CD8-positive, alpha-beta memory T cell (primary cell): ENCODE measurements around the gene CAPN5. TPM values are rescaled to one million over a fixed set of nuclear protein-coding genes. Genes with fewer than 3 reads are reported as not detected.

Experiments used
- CTCF ChIA-PET: fragments of 350-600 bp; sonication (Branson Sonifier 250); formaldehyde crosslinking; loops from one replicate; lab custom pipeline; 2021; ENCODE audit warnings: antibody characterized with exemption; lab: Charles Lee
- POLR2A ChIA-PET: fragments of 350-600 bp; sonication (Branson Sonifier 250); formaldehyde crosslinking; loops from one replicate; lab custom pipeline; 2021; ENCODE audit warnings: antibody characterized with exemption; lab: Charles Lee
- DNase-seq, 5 donors: peaks; one replicate each; pipeline versions ENCODE4 v3.0.0 to v3.0.0-alpha.2; 2020 to 2022; ENCODE audit warnings: mixed read lengths in 1 of 5
- H3K27ac ChIP-seq: one replicate; pipeline ENCODE4 v1.7.0; 2013; ENCODE audit warnings: low read depth, mild to moderate bottlenecking, low read length, moderate library complexity
- H3K27me3 ChIP-seq: 2 replicates; pipeline ENCODE4 v1.7.0; 2013; ENCODE audit warnings: low read length, mild to moderate bottlenecking; ENCODE audit not compliant: insufficient read depth, poor library complexity, severe bottlenecking
- H3K36me3 ChIP-seq: 2 replicates; pipeline ENCODE4 v1.7.0; 2013; ENCODE audit warnings: mild to moderate bottlenecking, low read length, moderate library complexity; ENCODE audit not compliant: insufficient read depth
- H3K4me1 ChIP-seq: 2 replicates; pipeline ENCODE4 v1.7.0; 2013; ENCODE audit warnings: mild to moderate bottlenecking, low read length, moderate library complexity; ENCODE audit not compliant: insufficient read depth
- H3K4me3 ChIP-seq: 2 replicates; pipeline ENCODE4 v1.7.0; 2013; ENCODE audit warnings: mild to moderate bottlenecking, low read length
- H3K9me3 ChIP-seq: 2 replicates; pipeline ENCODE4 v1.7.0; 2013; ENCODE audit warnings: mild to moderate bottlenecking, low read length
- H3K27ac Mint-ChIP-seq, 8 donors: one replicate each; pipeline ENCODE4 v1.8.0; 2020 to 2021; ENCODE audit warnings: mixed read lengths in 8 of 8, mild to moderate bottlenecking in 6 of 8, inconsistent platforms in 3 of 8, moderate library complexity in 3 of 8
- H3K27me3 Mint-ChIP-seq, 2 donors: one replicate each; pipeline ENCODE4 v1.8.0; 2020 to 2021; ENCODE audit warnings: mixed read lengths in 2 of 2, mild to moderate bottlenecking in 1 of 2, moderate library complexity in 1 of 2
- H3K36me3 Mint-ChIP-seq, 3 donors: one replicate each; pipeline ENCODE4 v1.8.0; 2020 to 2021; ENCODE audit warnings: mixed read lengths in 3 of 3, inconsistent platforms in 1 of 3, mild to moderate bottlenecking in 1 of 3
- H3K4me1 Mint-ChIP-seq, 3 donors: one replicate each; pipeline ENCODE4 v1.8.0; 2020 to 2021; ENCODE audit warnings: mixed read lengths in 3 of 3, inconsistent platforms in 1 of 3, mild to moderate bottlenecking in 1 of 3
- H3K4me3 Mint-ChIP-seq, 7 donors: one replicate each; pipeline ENCODE4 v1.8.0; 2020 to 2021; ENCODE audit warnings: mixed read lengths in 7 of 7, mild to moderate bottlenecking in 6 of 7, moderate library complexity in 4 of 7, inconsistent platforms in 2 of 7
- H3K9me3 Mint-ChIP-seq, 5 donors: one replicate each; pipeline ENCODE4 v1.8.0; 2020 to 2022; ENCODE audit warnings: mixed read lengths in 5 of 5, mild to moderate bottlenecking in 3 of 5, moderate library complexity in 2 of 5, inconsistent platforms in 1 of 5
- polyA plus RNA-seq: library from polyadenylated mRNA; unstranded; fragments of 300-500 nt; fragmentation: Illumina TruSeq; gene quantifications from one replicate; pipeline ENCODE4 v1.2.3, GENCODE V29; 2021
- total RNA-seq, 2 experiments: library from RNA; stranded (reverse); gene quantifications; one replicate each; pipeline ENCODE4 v1.2.3, GENCODE V29; 2021

Gene CAPN5
- total and polyA plus RNA-seq, 3 experiments from 2014 or later: 0.78 to 3.4 (median 1.1) TPM

GRCh38 chr11:77171254-77171653, 104.5 kb downstream of the CAPN5 start:
- Mint-ChIP-seq H3K9me3 (no peaks in the 10 kb centered on the region), H3K4me3 (no peak overlapping the region), H3K36me3 (no peaks in the 10 kb centered on the region), H3K27me3 (peaks cover 0 to 2% of the 10 kb centered on the region in 2 donors), H3K4me1 (no peaks in the 10 kb centered on the region), H3K27ac (no peak overlapping the region)
- DNase-seq: no peak
- H3K36me3 ChIP-seq: no peaks in the 10 kb centered on the region
- no peaks in the 10 kb centered on the region for H3K4me1 ChIP-seq
- no peak overlapping the region for H3K4me3 ChIP-seq
- POLR2A ChIA-PET: no interaction called here
- no peaks in the 10 kb centered on the region for H3K27me3 ChIP-seq
- CTCF ChIA-PET: no interaction called here
- H3K9me3 ChIP-seq: no peaks in the 10 kb centered on the region
- no peak overlapping the region for H3K27ac ChIP-seq

- Mint-ChIP-seq H3K36me3 (no peaks in the 10 kb centered on the region), H3K9me3 (no peaks in the 10 kb centered on the region), H3K4me1 (no peaks in the 10 kb centered on the region), H3K27ac (no peak overlapping the region), H3K4me3 (no peak overlapping the region), H3K27me3 (peaks cover 0 to 2% of the 10 kb centered on the region in 2 donors)
- POLR2A ChIA-PET: no interaction called here
- Histone ChIP-seq H3K4me3 (no peak overlapping the region), H3K27ac (no peak overlapping the region), H3K36me3 (no peaks in the 10 kb centered on the region), H3K9me3 (no peaks in the 10 kb centered on the region), H3K4me1 (no peaks in the 10 kb centered on the region), H3K27me3 (no peaks in the 10 kb centered on the region)
- DNase-seq: no peak
- CTCF ChIA-PET: no interaction called here
Observed at GRCh38 chr11:77171885-77172665, 105.3 kb downstream of the CAPN5 start.

- Histone ChIP-seq H3K27me3 (no peaks in the 10 kb centered on the region), H3K36me3 (no peaks in the 10 kb centered on the region), H3K4me3 (no peak overlapping the region), H3K27ac (no peak overlapping the region), H3K9me3 (no peaks in the 10 kb centered on the region), H3K4me1 (no peaks in the 10 kb centered on the region)
- ChIA-PET POLR2A (no interaction called here), CTCF (no interaction called here)
- peaks cover 0 to 2% of the 10 kb centered on the region in 2 donors for H3K27me3 Mint-ChIP-seq
- H3K4me3 Mint-ChIP-seq: no peak overlapping the region
- H3K4me1 Mint-ChIP-seq: no peaks in the 10 kb centered on the region
- no peaks in the 10 kb centered on the region for H3K36me3 Mint-ChIP-seq
- no peaks in the 10 kb centered on the region for H3K9me3 Mint-ChIP-seq
- DNase-seq: no peak
- H3K27ac Mint-ChIP-seq: no peak overlapping the region
Observed at GRCh38 chr11:77172666-77172982, 105.9 kb downstream of the CAPN5 start.

- Histone ChIP-seq H3K4me3 (no peak overlapping the region), H3K27me3 (no peaks in the 10 kb centered on the region), H3K27ac (no peak overlapping the region), H3K9me3 (no peaks in the 10 kb centered on the region), H3K36me3 (no peaks in the 10 kb centered on the region), H3K4me1 (no peaks in the 10 kb centered on the region)
- no peaks in the 10 kb centered on the region for H3K36me3 Mint-ChIP-seq
- no peak for DNase-seq
- no peak overlapping the region for H3K27ac Mint-ChIP-seq
- ChIA-PET CTCF (no interaction called here), POLR2A (no interaction called here)
- no peaks in the 10 kb centered on the region for H3K9me3 Mint-ChIP-seq
- H3K4me3 Mint-ChIP-seq: no peak overlapping the region
- peaks cover 0 to 2% of the 10 kb centered on the region in 2 donors for H3K27me3 Mint-ChIP-seq
- H3K4me1 Mint-ChIP-seq: no peaks in the 10 kb centered on the region
Observed at GRCh38 chr11:77173494-77173893, 106.7 kb downstream of the CAPN5 start.

- H3K27me3 Mint-ChIP-seq: no peaks in the 10 kb centered on the region
- H3K36me3 Mint-ChIP-seq: no peaks in the 10 kb centered on the region
- H3K9me3 Mint-ChIP-seq: no peaks in the 10 kb centered on the region
- H3K4me1 Mint-ChIP-seq: no peaks in the 10 kb centered on the region
- H3K9me3 ChIP-seq: no peaks in the 10 kb centered on the region
- H3K4me3 Mint-ChIP-seq: no peak overlapping the region
- H3K4me1 ChIP-seq: no peaks in the 10 kb centered on the region
- CTCF ChIA-PET: interaction anchor here (1.0 kb wide), 1 partner anchor 15 kb away, joined by 3 read pairs; no protein-coding TSS in a partner anchor
- no peak overlapping the region for H3K4me3 ChIP-seq
- no peak for DNase-seq
- no peaks in the 10 kb centered on the region for H3K36me3 ChIP-seq
- POLR2A ChIA-PET: interaction anchor here (0.5 kb wide), 1 partner anchor 459 kb away, joined by 3 read pairs; no protein-coding TSS in a partner anchor
- no peak overlapping the region for H3K27ac Mint-ChIP-seq
- no peak overlapping the region for H3K27ac ChIP-seq
- H3K27me3 ChIP-seq: no peaks in the 10 kb centered on the region
Observed at GRCh38 chr11:77174559-77174958, 107.8 kb downstream of the CAPN5 start.

- no peak overlapping the region for H3K27ac ChIP-seq
- no peaks in the 10 kb centered on the region for H3K9me3 Mint-ChIP-seq
- no peak for DNase-seq
- CTCF ChIA-PET: interaction anchor here (1.0 to 1.4 kb wide), 2 partner anchors 13 to 14 kb away, joined by 3 to 4 read pairs; no protein-coding TSS in a partner anchor
- POLR2A ChIA-PET: interaction anchor here (0.5 kb wide), 1 partner anchor 458 kb away, joined by 3 read pairs; no protein-coding TSS in a partner anchor
- H3K36me3 ChIP-seq: no peaks in the 10 kb centered on the region
- no peak overlapping the region for H3K4me3 ChIP-seq
- peak overlapping the region in 1 of 8 donors; percentile 2 for H3K27ac Mint-ChIP-seq
- no peaks in the 10 kb centered on the region for H3K9me3 ChIP-seq
- H3K27me3 Mint-ChIP-seq: no peaks in the 10 kb centered on the region
- H3K27me3 ChIP-seq: no peaks in the 10 kb centered on the region
- H3K36me3 Mint-ChIP-seq: no peaks in the 10 kb centered on the region
- no peak overlapping the region for H3K4me3 Mint-ChIP-seq
- H3K4me1 ChIP-seq: no peaks in the 10 kb centered on the region
- no peaks in the 10 kb centered on the region for H3K4me1 Mint-ChIP-seq
Observed at GRCh38 chr11:77175021-77175842, 108.5 kb downstream of the CAPN5 start.

Other genes with a start within 250 kb of the CAPN5 start
- gene ACER3, start 206.1 kb upstream of the CAPN5 start, total RNA-seq: 10 to 100 TPM; 16.1 to 19.1 TPM
- 5.3 TPM for gene ACER3, start 206.1 kb upstream of the CAPN5 start, polyA plus RNA-seq
- not detected for gene B3GNT6, start 32.6 kb upstream of the CAPN5 start, total RNA-seq
- gene B3GNT6, start 32.6 kb upstream of the CAPN5 start, polyA plus RNA-seq: not detected
- not detected for gene OMP, start 35.9 kb downstream of the CAPN5 start, total RNA-seq
- gene OMP, start 35.9 kb downstream of the CAPN5 start, polyA plus RNA-seq: not detected
- gene MYO7A, start 61.3 kb downstream of the CAPN5 start, total RNA-seq: under 1 TPM; 0.20 to 0.31 TPM
- gene MYO7A, start 61.3 kb downstream of the CAPN5 start, polyA plus RNA-seq: 0.06 TPM
- not detected for gene GDPD4, start 234.7 kb downstream of the CAPN5 start, total RNA-seq
- gene GDPD4, start 234.7 kb downstream of the CAPN5 start, polyA plus RNA-seq: not detected